ENCODE data around the gene PMF1. TPM values are rescaled to one million over a fixed set of nuclear protein-coding genes. Genes with fewer than 3 reads are reported as not detected.

The PMF1 gene
- total and polyA plus RNA-seq, 2 experiments from 2014 or later, result 44.4 to 47.7 TPM

GRCh38 chr1:156195853-156196252 lies 17.0 kb upstream of the PMF1 start:
- in situ Hi-C loops (cut with MboI), result no loop called here

GRCh38 chr1:156196445-156196844 lies 16.4 kb upstream of the PMF1 start:
- in situ Hi-C loops (cut with MboI), result no loop called here
- no peaks in the 10 kb centered on the region for H3K27me3 ChIP-seq (replicated peaks; ENCODE audit: insufficient read depth)
- H3K9me3 ChIP-seq (ENCODE audit: low read depth), result no peaks in the 10 kb centered on the region
- H3K4me2 ChIP-seq (ENCODE audit: unreplicated experiment), result no peak overlapping the region
- DNase-seq, result no peak
- no peak for TF ChIP-seq EZH2phosphoT487 (IDR thresholded peaks at IDR 0.05; ENCODE audit: insufficient read depth, low read depth)
- no peak for TF ChIP-seq EZH2 (IDR thresholded peaks at IDR 0.05; ENCODE audit: insufficient read depth, poor library complexity, severe bottlenecking)
- 0 out of 2 replicates have a peak, but pooled peaks cover 5% of the 10 kb centered on the region for H4K20me1 ChIP-seq (ENCODE audit: insufficient read depth)
- peaks cover 75% of the 10 kb centered on the region for H3K79me2 ChIP-seq (ENCODE audit: insufficient read depth)
- H3K36me3 ChIP-seq (ENCODE audit: low read depth), result no peaks in the 10 kb centered on the region; the same call in 1 of the 2 replicates
- WGBS, 2 experiments (ENCODE audit: low coverage in 1 of 2, low lambda C conversion rate in 2 of 2, missing lambda C conversion rate in 2 of 2), result 67 to 71% methylated on average over 2 of the region's 2 CpGs
- H3K9me2 ChIP-seq (ENCODE audit: insufficient read depth), result no peaks in the 10 kb centered on the region
- H2AFZ ChIP-seq, result no peak overlapping the region
- peaks cover 5% of the 10 kb centered on the region; the same call in 1 of the 2 replicates for H3K4me1 ChIP-seq (ENCODE audit: insufficient read depth)
- no peak overlapping the region for H3K4me3 ChIP-seq
- no peak overlapping the region for H3K27ac ChIP-seq
- H3K9ac ChIP-seq, result no peak overlapping the region
- H3F3A ChIP-seq (ENCODE audit: insufficient read depth), result no peaks in the 10 kb centered on the region

More at GRCh38 chr1:156195853-156196252, 17.0 kb upstream of the PMF1 start:
- peaks cover 5% of the 10 kb centered on the region; the same call in 1 of the 2 replicates for H3K4me1 ChIP-seq (ENCODE audit: insufficient read depth)
- DNase-seq, result no peak
- H3K27ac ChIP-seq, result no peak overlapping the region
- WGBS, 2 experiments (ENCODE audit: low coverage in 1 of 2, low lambda C conversion rate in 2 of 2, missing lambda C conversion rate in 2 of 2), result 76 to 77% methylated on average over 4 of the region's 4 CpGs
- no peak overlapping the region for H3K4me2 ChIP-seq (ENCODE audit: unreplicated experiment)
- H3K9me3 ChIP-seq (ENCODE audit: low read depth), result no peaks in the 10 kb centered on the region
- H2AFZ ChIP-seq, result no peak overlapping the region
- H3K36me3 ChIP-seq (ENCODE audit: low read depth), result no peaks in the 10 kb centered on the region; the same call in 1 of the 2 replicates
- H3K79me2 ChIP-seq (ENCODE audit: insufficient read depth), result peaks cover 69% of the 10 kb centered on the region
- no peaks in the 10 kb centered on the region for H3K27me3 ChIP-seq (replicated peaks; ENCODE audit: insufficient read depth)
- H3F3A ChIP-seq (ENCODE audit: insufficient read depth), result no peaks in the 10 kb centered on the region
- H4K20me1 ChIP-seq (ENCODE audit: insufficient read depth), result 0 out of 2 replicates have a peak, but pooled peaks cover 5% of the 10 kb centered on the region
- TF ChIP-seq EZH2 (IDR thresholded peaks at IDR 0.05; ENCODE audit: insufficient read depth, poor library complexity, severe bottlenecking) (no peak), EZH2phosphoT487 (IDR thresholded peaks at IDR 0.05; ENCODE audit: insufficient read depth, low read depth) (no peak)
- no peaks in the 10 kb centered on the region for H3K9me2 ChIP-seq (ENCODE audit: insufficient read depth)
- H3K9ac ChIP-seq, result no peak overlapping the region
- H3K4me3 ChIP-seq, result no peak overlapping the region

- no peak overlapping the region for H3K4me3 ChIP-seq
- H3K9me2 ChIP-seq (ENCODE audit: insufficient read depth), result no peaks in the 10 kb centered on the region
- no peaks in the 10 kb centered on the region for H3K9me3 ChIP-seq (ENCODE audit: low read depth)
- H3K79me2 ChIP-seq (ENCODE audit: insufficient read depth), result peaks cover 92% of the 10 kb centered on the region
- no peak for DNase-seq
- TF ChIP-seq EZH2 (IDR thresholded peaks at IDR 0.05; ENCODE audit: insufficient read depth, poor library complexity, severe bottlenecking) (no peak), EZH2phosphoT487 (IDR thresholded peaks at IDR 0.05; ENCODE audit: insufficient read depth, low read depth) (no peak)
- H3K4me1 ChIP-seq (ENCODE audit: insufficient read depth), result peaks cover 15% of the 10 kb centered on the region
- no peak overlapping the region for H3K4me2 ChIP-seq (ENCODE audit: unreplicated experiment)
- H3K27me3 ChIP-seq (replicated peaks; ENCODE audit: insufficient read depth), result no peaks in the 10 kb centered on the region
- H3K27ac ChIP-seq, result no peak overlapping the region
- no peak overlapping the region for H3K9ac ChIP-seq
- H3K36me3 ChIP-seq (ENCODE audit: low read depth), result no peaks in the 10 kb centered on the region; the same call in 1 of the 2 replicates
- 0 out of 2 replicates have a peak, but pooled peaks cover 5% of the 10 kb centered on the region for H4K20me1 ChIP-seq (ENCODE audit: insufficient read depth)
- H3F3A ChIP-seq (ENCODE audit: insufficient read depth), result peaks cover 10% of the 10 kb centered on the region; the same call in 1 of the 2 replicates
- H2AFZ ChIP-seq, result no peak overlapping the region
- in situ Hi-C loops (cut with MboI), result no loop called here
- WGBS, 2 experiments (ENCODE audit: low coverage in 1 of 2, low lambda C conversion rate in 2 of 2, missing lambda C conversion rate in 2 of 2), result 94 to 96% methylated on average over 5 of the region's 5 CpGs
Observed at GRCh38 chr1:156198831-156199349, 13.9 kb upstream of the PMF1 start.

GRCh38 chr1:156200044-156200443 lies 12.8 kb upstream of the PMF1 start:
- no peak for DNase-seq
- Histone ChIP-seq H2AFZ (no peak overlapping the region), H3K36me3 (ENCODE audit: low read depth) (no peaks in the 10 kb centered on the region; the same call in 1 of the 2 replicates), H3K27ac (no peak overlapping the region), H3K4me3 (no peak overlapping the region), H3K27me3 (replicated peaks; ENCODE audit: insufficient read depth) (no peaks in the 10 kb centered on the region), H3K4me1 (ENCODE audit: insufficient read depth) (peaks cover 10% of the 10 kb centered on the region), H3K9ac (no peak overlapping the region), H3K9me2 (ENCODE audit: insufficient read depth) (no peaks in the 10 kb centered on the region), H3K9me3 (ENCODE audit: low read depth) (no peaks in the 10 kb centered on the region), H3K4me2 (ENCODE audit: unreplicated experiment) (no peak overlapping the region), H3K79me2 (ENCODE audit: insufficient read depth) (peaks cover 93% of the 10 kb centered on the region), H4K20me1 (ENCODE audit: insufficient read depth) (0 out of 2 replicates have a peak, but pooled peaks cover 5% of the 10 kb centered on the region), H3F3A (ENCODE audit: insufficient read depth) (peaks cover 10% of the 10 kb centered on the region; the same call in 1 of the 2 replicates)
- no peak for TF ChIP-seq EZH2phosphoT487 (IDR thresholded peaks at IDR 0.05; ENCODE audit: insufficient read depth, low read depth)
- TF ChIP-seq EZH2 (IDR thresholded peaks at IDR 0.05; ENCODE audit: insufficient read depth, poor library complexity, severe bottlenecking), result no peak
- in situ Hi-C loops (cut with MboI), result no loop called here
- WGBS, 2 experiments (ENCODE audit: low coverage in 1 of 2, low lambda C conversion rate in 2 of 2, missing lambda C conversion rate in 2 of 2), result 95 to 97% methylated on average over 8 of the region's 8 CpGs

Data from GM23248 (cell line).